Left ventricle myocardium inferior (tissue), 1 donor: ENCODE results near the gene DLG2. TPM values are rescaled to one million over a fixed set of nuclear protein-coding genes. Genes with fewer than 3 reads are reported as not detected.

ENCODE experiments used
- DNase-seq: peaks from one replicate; pipeline ENCODE4 v3.0.0-alpha.2; 2020
- H3K27ac ChIP-seq: fragments of 200-600 bp; replicated peaks from 2 replicates; pipeline ENCODE4 v1.8.0; 2021
- H3K27me3 ChIP-seq: fragments of 200-600 bp; 2 replicates; pipeline ENCODE4 v1.8.0; 2021; ENCODE audit warnings: low read depth
- H3K36me3 ChIP-seq: fragments of 200-600 bp; 2 replicates; pipeline ENCODE4 v1.8.0; 2021
- H3K4me1 ChIP-seq: fragments of 200-600 bp; 2 replicates; pipeline ENCODE4 v1.8.0; 2021
- H3K4me3 ChIP-seq: fragments of 200-600 bp; 2 replicates; pipeline ENCODE4 v1.8.0; 2021; ENCODE audit warnings: mild to moderate bottlenecking, moderate library complexity
- H3K9me3 ChIP-seq: fragments of 200-600 bp; replicated peaks from 2 replicates; pipeline ENCODE4 v1.8.0; 2021
- intact Hi-C: fragments of 100-400 bp; cut with micrococcal nuclease; formaldehyde crosslinking; loops from one replicate; pipeline ENCODE4 v1.11.0; 2022
- total RNA-seq: library from RNA; stranded (reverse); fragmentation: NEBNext Ultra II Directional; extraction: Animal tissue kit (Norgen Biotek cat#: 25700); gene quantifications from one replicate; pipeline ENCODE4 v1.2.1, GENCODE V29; 2021
- TF ChIP-seq, protein P1 (sequence below): fragments of 200-600 bp; IDR thresholded peaks from 2 replicates; pipeline ENCODE4 v1.8.0; 2021; ENCODE audit warnings: antibody characterized with exemption, mild to moderate bottlenecking, borderline replicate concordance
- donor health status: DM: no; HTN: yes; CAD: no; lungs with severe emphysema.

DLG2 gene
- total RNA-seq, 1 donor from 2014 or later = 6.5 TPM

GRCh38 chr11:84501750-84502149 lies 1125.4 kb downstream of the DLG2 start:
- intact Hi-C loops = no loop called here
- Histone ChIP-seq H3K9me3 (no peaks in the 10 kb centered on the region), H3K36me3 (no peaks in the 10 kb centered on the region), H3K27ac (no peak overlapping the region), H3K4me3 (no peak overlapping the region), H3K27me3 (no peaks in the 10 kb centered on the region), H3K4me1 (no peaks in the 10 kb centered on the region)
- no peak for DNase-seq
- TF ChIP-seq, protein P1, sequence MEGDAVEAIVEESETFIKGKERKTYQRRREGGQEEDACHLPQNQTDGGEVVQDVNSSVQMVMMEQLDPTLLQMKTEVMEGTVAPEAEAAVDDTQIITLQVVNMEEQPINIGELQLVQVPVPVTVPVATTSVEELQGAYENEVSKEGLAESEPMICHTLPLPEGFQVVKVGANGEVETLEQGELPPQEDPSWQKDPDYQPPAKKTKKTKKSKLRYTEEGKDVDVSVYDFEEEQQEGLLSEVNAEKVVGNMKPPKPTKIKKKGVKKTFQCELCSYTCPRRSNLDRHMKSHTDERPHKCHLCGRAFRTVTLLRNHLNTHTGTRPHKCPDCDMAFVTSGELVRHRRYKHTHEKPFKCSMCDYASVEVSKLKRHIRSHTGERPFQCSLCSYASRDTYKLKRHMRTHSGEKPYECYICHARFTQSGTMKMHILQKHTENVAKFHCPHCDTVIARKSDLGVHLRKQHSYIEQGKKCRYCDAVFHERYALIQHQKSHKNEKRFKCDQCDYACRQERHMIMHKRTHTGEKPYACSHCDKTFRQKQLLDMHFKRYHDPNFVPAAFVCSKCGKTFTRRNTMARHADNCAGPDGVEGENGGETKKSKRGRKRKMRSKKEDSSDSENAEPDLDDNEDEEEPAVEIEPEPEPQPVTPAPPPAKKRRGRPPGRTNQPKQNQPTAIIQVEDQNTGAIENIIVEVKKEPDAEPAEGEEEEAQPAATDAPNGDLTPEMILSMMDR = no peak

GRCh38 chr11:84497981-84498411 lies 1129.1 kb downstream of the DLG2 start:
- intact Hi-C loops = no loop called here
- TF ChIP-seq, protein P1 = no peak
- DNase-seq = no peak
- Histone ChIP-seq H3K27ac (no peak overlapping the region), H3K36me3 (no peaks in the 10 kb centered on the region), H3K9me3 (no peaks in the 10 kb centered on the region), H3K4me1 (no peaks in the 10 kb centered on the region), H3K4me3 (no peak overlapping the region), H3K27me3 (no peaks in the 10 kb centered on the region)

DNA sequence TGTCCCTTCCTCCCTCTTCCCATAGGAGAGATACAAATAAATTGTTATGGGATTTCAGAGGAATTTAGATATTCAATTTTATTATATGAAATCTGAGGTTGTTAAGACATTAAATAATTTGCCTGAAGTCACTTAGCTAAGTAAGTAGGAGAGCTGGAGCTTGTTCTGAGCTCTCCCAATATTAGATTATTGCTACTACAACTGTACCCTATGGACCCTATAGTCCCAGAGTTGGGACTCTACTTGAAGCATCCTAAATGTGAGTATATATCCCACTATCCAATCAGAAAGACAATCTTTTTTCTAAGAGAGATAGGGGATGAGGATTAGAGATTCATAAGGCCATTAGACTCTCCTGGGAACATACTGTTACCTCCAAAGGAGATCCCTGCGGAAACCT lies 1130.0 kb downstream of the DLG2 start:
- Histone ChIP-seq H3K9me3 (no peaks in the 10 kb centered on the region), H3K27me3 (no peaks in the 10 kb centered on the region), H3K36me3 (no peaks in the 10 kb centered on the region), H3K4me1 (no peaks in the 10 kb centered on the region), H3K27ac (no peak overlapping the region), H3K4me3 (no peak overlapping the region)
- TF ChIP-seq, protein P1 = no peak
- intact Hi-C loops = no loop called here
- DNase-seq = no peak

GRCh38 chr11:84496122-84496521 lies 1131.0 kb downstream of the DLG2 start:
- TF ChIP-seq, protein P1 = no peak
- Histone ChIP-seq H3K9me3 (no peaks in the 10 kb centered on the region), H3K36me3 (no peaks in the 10 kb centered on the region), H3K4me1 (no peaks in the 10 kb centered on the region), H3K4me3 (no peak overlapping the region), H3K27ac (no peak overlapping the region), H3K27me3 (no peaks in the 10 kb centered on the region)
- DNase-seq = no peak
- intact Hi-C loops = no loop called here

DNA sequence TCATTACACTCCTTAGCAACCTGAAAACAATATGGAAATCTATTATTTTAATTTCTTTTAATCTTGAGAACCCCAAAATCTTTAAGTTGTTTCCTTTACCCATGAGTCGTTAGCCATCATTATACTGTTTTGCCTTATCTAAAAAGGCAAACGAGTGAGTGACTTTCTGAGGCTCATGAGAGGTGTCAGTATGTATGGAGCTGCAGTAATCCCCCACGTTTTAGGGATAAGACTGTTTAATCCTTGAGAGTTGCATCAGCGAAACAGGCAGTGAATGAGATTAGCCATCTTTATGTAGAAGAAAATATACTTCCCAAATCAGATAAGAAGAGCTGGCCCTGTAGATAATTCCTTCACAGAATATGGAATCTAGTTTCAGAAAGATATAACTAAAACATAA lies 1147.0 kb downstream of the DLG2 start:
- TF ChIP-seq, protein P1 = no peak

GRCh38 chr11:84476581-84476980 lies 1150.6 kb downstream of the DLG2 start:
- intact Hi-C loops = no loop called here
- no peaks in the 10 kb centered on the region for H3K27me3 ChIP-seq
- no peak overlapping the region for H3K27ac ChIP-seq
- H3K4me1 ChIP-seq = no peaks in the 10 kb centered on the region
- H3K4me3 ChIP-seq = no peak overlapping the region
- H3K9me3 ChIP-seq = no peaks in the 10 kb centered on the region
- DNase-seq = no peak
- H3K36me3 ChIP-seq = no peaks in the 10 kb centered on the region
- TF ChIP-seq, protein P1 = no peak

More for the DNA sequence above, 1147.0 kb downstream of the DLG2 start:
- H3K4me1 ChIP-seq = no peaks in the 10 kb centered on the region
- H3K27me3 ChIP-seq = no peaks in the 10 kb centered on the region
- intact Hi-C loops = no loop called here
- DNase-seq = no peak
- H3K27ac ChIP-seq = no peak overlapping the region
- no peaks in the 10 kb centered on the region for H3K36me3 ChIP-seq
- no peaks in the 10 kb centered on the region for H3K9me3 ChIP-seq
- no peak overlapping the region for H3K4me3 ChIP-seq
